ENCODE results near the gene GRIFIN.

- TF ChIP-seq EZH2phosphoT487 (IDR thresholded peaks at IDR 0.05; ENCODE audit: insufficient read depth, low read depth) (no peak), EZH2 (IDR thresholded peaks at IDR 0.05; ENCODE audit: insufficient read depth, poor library complexity, severe bottlenecking) (no peak)
Measured at GRCh38 chr7:2470204-2471021, 5.8 kb downstream of the GRIFIN start.

All from GM23248 (cell line).